Testis (tissue), 3 donors: ENCODE measurements around the gene CYP2C8. TPM values are rescaled to one million over a fixed set of nuclear protein-coding genes. Genes with fewer than 3 reads are reported as not detected.

Source experiments
- polyA plus RNA-seq: library from polyadenylated mRNA; stranded (reverse); fragments of 350-450 nt; fragmentation: Illumina TruSeq; extraction: RNeasy Lipid Tissue Mini Kit (QIAGEN cat#74804); gene quantifications from one replicate; pipeline ENCODE4 v1.2.3, GENCODE V29; 2014; ENCODE audit warnings: low read depth, low replicate concordance; ENCODE audit not compliant: insufficient read depth
- small RNA-seq, 2 donors: library from RNA; depleted of rRNA; stranded (forward); fragments of <200 nt; gene quantifications; one replicate each; pipeline ENCODE3, GENCODE V24; 2016
- total RNA-seq, 2 donors: library from RNA; depleted of rRNA; stranded (reverse); fragments of >200 nt; gene quantifications; one replicate each; pipeline ENCODE4 v1.2.3, GENCODE V29; 2016

Gene CYP2C8
- total and polyA plus RNA-seq, 3 donors from 2014 or later: 2.8 to 8.2 (median 3.9) TPM

Small RNA genes lying within 50 kb of the gene (small RNA-seq; reads per million reads assigned to genes)
- 0 reads per million in 2 donors for gene CYP2C60P

Other genes starting within 250 kb of the CYP2C8 start
- not detected for gene CYP2C9, start 130.8 kb downstream of the CYP2C8 start, total RNA-seq
- not detected for gene CYP2C9, start 130.8 kb downstream of the CYP2C8 start, polyA plus RNA-seq
- gene ACSM6, start 124.7 kb upstream of the CYP2C8 start, total RNA-seq: not detected
- not detected for gene ACSM6, start 124.7 kb upstream of the CYP2C8 start, polyA plus RNA-seq
- 10 to 100 TPM; 14.9 to 23.5 TPM for gene PDLIM1, start 221.5 kb upstream of the CYP2C8 start, total RNA-seq
- gene PDLIM1, start 221.5 kb upstream of the CYP2C8 start, polyA plus RNA-seq: 64.3 TPM